ENCODE measurements around the gene ATP6V0E2.

The ATP6V0E2 gene

DNA sequence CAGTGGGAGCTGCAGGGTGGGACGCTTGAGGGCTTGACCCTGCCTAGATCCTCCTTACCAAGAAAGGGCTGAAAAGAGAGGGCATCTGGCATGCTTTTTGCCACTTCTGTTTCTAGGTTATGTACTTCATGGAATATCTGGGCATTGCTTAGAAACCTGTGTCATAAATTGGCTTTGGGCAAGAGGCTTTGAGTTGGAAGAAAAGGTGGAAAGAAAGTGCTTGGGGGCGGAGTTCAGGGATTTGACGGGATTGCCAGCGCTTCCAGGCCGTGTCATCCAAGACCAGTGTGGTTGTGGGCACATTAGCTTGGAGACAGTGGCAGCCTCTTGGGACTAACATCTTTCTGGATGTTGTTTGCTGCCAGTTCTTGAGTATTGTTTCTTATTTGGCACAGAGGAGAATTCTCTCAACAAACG lies 34.8 kb upstream of the ATP6V0E2 start:
- DNase-seq (ENCODE audit: low spot score) = no peak

DNA sequence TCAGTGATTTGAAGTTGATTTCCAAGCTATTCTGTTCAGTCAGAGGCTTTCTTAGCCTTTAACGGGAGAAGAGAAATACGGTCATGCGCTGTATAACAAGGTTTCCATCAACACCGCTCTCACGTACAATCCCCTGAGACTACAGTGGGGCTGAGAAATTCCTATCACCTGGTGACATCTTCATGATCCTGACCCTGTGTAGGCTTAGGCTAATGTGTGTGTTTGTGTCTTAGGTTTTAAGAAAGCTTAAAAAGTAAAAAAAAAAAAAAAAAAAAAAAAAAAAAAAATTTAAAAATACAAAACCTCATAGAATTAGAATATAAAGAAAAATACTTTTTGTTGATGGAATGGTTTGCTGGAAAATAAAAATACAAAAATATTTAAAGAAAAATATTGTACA lies 33.8 kb upstream of the ATP6V0E2 start:
- DNase-seq (ENCODE audit: low spot score) = no peak

- no peak for DNase-seq (ENCODE audit: low spot score)
Measured at GRCh38 chr7:149843566-149843965, 30.2 kb upstream of the ATP6V0E2 start.

GRCh38 chr7:149844445-149844844 lies 29.3 kb upstream of the ATP6V0E2 start:
- DNase-seq (ENCODE audit: low spot score) = no peak

GRCh38 chr7:149845257-149845980 lies 28.4 kb upstream of the ATP6V0E2 start:
- DNase-seq (ENCODE audit: low spot score) = no peak

DNA sequence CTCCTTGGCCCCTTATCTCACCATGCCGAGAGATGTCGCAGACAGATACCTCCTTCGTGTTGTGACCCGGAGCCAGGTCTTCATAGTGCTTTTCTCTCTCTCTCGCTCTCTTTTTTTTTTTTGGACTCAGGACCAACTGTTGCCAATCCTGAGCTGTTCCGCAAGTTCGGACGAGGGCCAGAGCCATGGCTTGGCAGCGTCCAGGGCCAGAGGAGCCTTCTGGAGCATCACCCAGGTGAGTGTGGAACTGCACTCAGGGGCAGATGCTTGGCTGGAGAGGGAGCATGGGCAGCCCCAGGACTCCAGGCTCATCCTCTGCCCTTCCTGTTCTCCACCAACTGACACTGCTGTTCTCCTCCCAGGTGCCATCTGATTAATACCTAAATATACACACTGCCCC lies 27.7 kb upstream of the ATP6V0E2 start:
- DNase-seq (ENCODE audit: low spot score) = no peak

- DNase-seq (ENCODE audit: low spot score) = no peak
Measured at GRCh38 chr7:149846436-149847046, 27.2 kb upstream of the ATP6V0E2 start.

GRCh38 chr7:149849174-149849573 lies 24.6 kb upstream of the ATP6V0E2 start:
- no peak for DNase-seq (ENCODE audit: low spot score)

GRCh38 chr7:149850007-149850594 lies 23.7 kb upstream of the ATP6V0E2 start:
- no peak for DNase-seq (ENCODE audit: low spot score)

DNA sequence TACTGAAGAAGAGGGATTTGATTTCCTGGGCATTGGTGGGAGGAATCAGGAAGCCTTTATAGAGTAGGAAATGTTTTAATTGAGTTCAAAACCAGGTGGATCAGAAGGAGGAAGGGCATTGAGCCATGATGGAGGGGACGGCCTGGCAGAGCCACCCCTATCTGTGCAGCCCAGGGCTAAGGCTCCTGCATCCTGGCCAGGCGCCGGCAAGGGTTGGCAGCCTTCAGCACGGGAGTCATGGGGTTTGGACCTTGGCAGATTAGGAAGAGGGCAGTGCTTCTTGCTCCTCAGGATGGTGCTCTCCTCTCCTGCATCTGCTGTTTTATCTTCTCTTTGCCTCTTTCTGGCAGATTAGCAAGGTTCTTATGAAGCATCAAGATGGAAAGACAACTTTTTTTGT lies 23.1 kb upstream of the ATP6V0E2 start:
- no peak for DNase-seq (ENCODE audit: low spot score)

- no peak for DNase-seq (ENCODE audit: low spot score)
Measured at GRCh38 chr7:149851449-149851848, 22.3 kb upstream of the ATP6V0E2 start.

DNA sequence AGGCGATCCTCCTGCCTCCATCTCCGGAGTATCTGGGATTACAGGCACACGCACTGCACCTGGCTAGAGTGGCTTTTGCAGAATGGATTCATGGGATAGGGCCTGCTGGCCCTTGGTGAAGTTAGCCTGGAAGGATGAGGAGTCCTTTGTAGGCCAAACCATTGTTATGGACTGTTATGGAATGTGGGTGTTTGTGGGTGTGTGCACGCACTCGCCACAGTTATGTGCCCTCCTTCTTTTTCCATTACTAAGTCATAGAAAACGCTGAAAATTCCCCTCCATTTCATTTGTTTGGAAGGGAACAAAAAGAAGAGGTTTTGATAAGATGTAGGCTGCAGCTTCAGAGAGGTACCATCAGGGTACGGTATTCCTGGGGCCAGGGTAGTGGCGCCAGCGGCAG lies 20.6 kb upstream of the ATP6V0E2 start:
- no peak for DNase-seq (ENCODE audit: low spot score)

GRCh38 chr7:149854611-149855360 lies 19.0 kb upstream of the ATP6V0E2 start:
- DNase-seq (ENCODE audit: low spot score) = no peak

- DNase-seq (ENCODE audit: low spot score) = no peak
Measured at GRCh38 chr7:149855361-149856305, 18.1 kb upstream of the ATP6V0E2 start.

DNA sequence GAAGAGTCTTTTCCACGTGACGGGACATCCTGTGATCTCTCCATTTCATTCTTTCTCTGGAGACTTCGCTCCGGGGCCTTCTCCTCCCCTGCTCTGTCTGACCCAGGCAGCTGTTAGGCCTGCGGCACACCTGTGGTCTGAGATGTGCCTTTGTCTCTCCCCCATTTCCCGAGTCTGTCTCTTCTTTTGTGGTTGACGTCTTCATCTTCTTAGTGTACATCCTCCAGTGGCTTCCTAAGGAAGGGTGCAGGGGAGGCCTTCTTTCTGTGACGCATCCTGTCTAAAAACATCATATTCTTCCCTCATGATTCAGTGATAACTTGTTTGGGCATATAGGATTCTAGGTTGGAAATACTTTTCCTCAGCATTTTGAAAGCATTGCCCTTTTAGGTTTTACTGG lies 17.2 kb upstream of the ATP6V0E2 start:
- DNase-seq (ENCODE audit: low spot score) = no peak

GRCh38 chr7:149859369-149859768 lies 14.4 kb upstream of the ATP6V0E2 start:
- DNase-seq (ENCODE audit: low spot score) = no peak

GRCh38 chr7:149859876-149860275 lies 13.9 kb upstream of the ATP6V0E2 start:
- DNase-seq (ENCODE audit: low spot score) = no peak

- no peak for DNase-seq (ENCODE audit: low spot score)
Measured at GRCh38 chr7:149860821-149861727, 12.7 kb upstream of the ATP6V0E2 start.

GRCh38 chr7:149861728-149862045 lies 12.1 kb upstream of the ATP6V0E2 start:
- DNase-seq (ENCODE audit: low spot score) = no peak

DNA sequence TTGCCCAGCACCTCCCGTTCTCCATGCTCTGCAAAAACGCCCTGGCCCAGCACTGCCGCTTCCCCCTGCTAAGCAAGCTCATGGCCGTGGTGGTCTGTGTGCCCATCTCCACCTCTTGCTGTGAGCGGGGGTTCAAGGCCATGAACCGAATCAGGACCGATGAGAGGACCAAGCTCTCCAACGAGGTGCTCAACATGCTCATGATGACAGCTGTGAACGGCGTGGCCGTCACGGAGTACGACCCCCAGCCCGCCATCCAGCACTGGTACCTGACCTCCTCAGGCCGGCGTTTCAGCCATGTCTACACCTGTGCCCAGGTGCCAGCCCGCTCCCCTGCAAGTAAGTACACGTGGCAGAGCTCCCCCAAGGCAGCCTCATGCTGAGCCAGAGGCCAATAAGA lies 11.6 kb upstream of the ATP6V0E2 start:
- DNase-seq (ENCODE audit: low spot score) = no peak

DNA sequence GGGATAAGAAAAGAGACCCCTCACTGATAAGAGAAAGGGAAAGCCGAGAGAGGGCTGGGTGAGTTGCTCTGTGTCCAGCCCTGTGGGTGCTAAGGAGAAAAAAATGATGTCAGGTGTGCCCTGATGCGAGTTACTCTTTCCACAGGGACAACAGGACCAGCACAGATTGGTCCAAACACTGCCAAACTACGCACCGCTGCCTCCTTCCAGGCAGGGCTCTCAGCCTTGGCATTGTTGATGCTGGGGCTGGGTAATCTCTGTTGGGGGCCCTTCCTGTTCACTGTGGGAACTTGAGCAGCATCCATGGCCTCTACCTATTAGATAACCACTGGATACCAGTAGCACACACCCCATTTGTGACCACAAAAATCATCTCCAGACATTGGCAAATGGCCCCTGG lies 10.3 kb upstream of the ATP6V0E2 start:
- no peak for DNase-seq (ENCODE audit: low spot score)

Measured in hepatic stellate cell (primary cell).